PFSK-1 (cell line): Measurements from ENCODE around the gene DDC.

Experiments
- FOXP2 ChIP-seq: optimal IDR thresholded peaks from 2 replicates; pipeline ENCODE3; 2011; ENCODE audit warnings: borderline replicate concordance, control low read depth, inconsistent platforms; ENCODE audit not compliant: insufficient read depth; ENCODE audit errors: extremely low read length, extremely low read depth
- POLR2AphosphoS5 ChIP-seq: IDR thresholded peaks from 2 replicates; pipeline ENCODE4 v1.6.1; 2012; ENCODE audit warnings: low read depth, mild to moderate bottlenecking, control low read depth, low read length, moderate library complexity
- REST ChIP-seq, 2 experiments: IDR thresholded peaks; 2 replicates each; pipeline versions ENCODE4 v1.6.1 to v1.8.0; 2011 to 2012; ENCODE audit warnings: low read depth in 2 of 2, low read length in 2 of 2, control low read depth in 1 of 2, inconsistent platforms in 1 of 2, mild to moderate bottlenecking in 1 of 2, moderate library complexity in 1 of 2; ENCODE audit not compliant: insufficient read depth in 1 of 2
- SIN3A ChIP-seq: IDR thresholded peaks from 2 replicates; pipeline ENCODE4 v1.6.1; 2012; ENCODE audit warnings: mild to moderate bottlenecking, low read length, moderate library complexity, borderline replicate concordance; ENCODE audit not compliant: insufficient read depth
- TAF1 ChIP-seq: IDR thresholded peaks from 2 replicates; pipeline ENCODE4 v1.6.1; 2012; ENCODE audit warnings: low read length, control low read depth, borderline replicate concordance; ENCODE audit not compliant: insufficient read depth

DDC gene

DNA sequence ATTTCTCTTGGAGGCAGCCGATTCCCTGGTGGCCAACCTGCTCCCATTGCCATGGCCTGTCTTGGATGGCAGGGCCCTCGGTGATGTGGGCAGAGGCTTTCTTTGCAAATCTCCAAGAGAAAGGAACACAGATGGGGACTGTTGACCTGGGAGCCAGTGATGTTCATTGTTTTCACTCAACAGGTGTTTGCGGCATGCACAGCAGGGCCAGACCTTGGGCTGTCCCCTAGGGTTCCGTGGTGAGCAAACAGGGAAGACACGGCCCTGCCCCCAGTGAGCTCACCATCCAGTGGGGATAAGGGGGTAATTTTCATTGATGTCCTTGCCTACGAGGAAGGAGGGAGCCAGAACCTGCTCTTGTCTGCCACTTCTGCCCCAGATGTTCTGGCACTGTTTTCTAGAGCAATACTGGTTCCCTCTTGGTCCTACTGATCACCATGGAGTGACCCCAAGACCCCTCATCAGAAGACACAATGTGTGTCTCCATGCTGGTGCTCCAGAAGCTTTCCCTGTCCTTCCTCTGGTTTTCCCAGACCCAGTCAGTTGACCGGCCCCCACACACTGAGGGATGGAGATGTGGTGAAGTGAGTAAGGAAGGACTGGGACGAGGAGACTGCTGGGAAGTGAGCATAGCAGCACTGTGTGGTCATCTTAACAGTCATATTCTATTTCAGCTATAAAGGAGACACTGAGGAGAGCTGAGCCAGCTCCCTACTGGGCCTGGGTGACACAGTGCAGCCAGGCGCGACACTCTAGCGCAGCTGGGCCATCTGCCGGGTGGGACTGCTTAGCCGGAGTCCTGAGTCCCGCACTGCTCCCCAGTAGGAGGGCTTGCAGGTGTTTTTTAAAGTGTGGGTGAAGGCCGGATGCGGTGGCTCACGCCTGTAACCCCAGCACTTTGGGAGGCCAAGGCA, 94.7 kb downstream of the DDC start:
- TF ChIP-seq SIN3A (no peak), POLR2AphosphoS5 (no peak), FOXP2 (no peak), REST (IDR thresholded peaks at IDR 0.05; ENCODE audit: insufficient read depth in 1 of 2, low read depth in 2 of 2, low read length in 2 of 2) (no peak), TAF1 (no peak)

DNA sequence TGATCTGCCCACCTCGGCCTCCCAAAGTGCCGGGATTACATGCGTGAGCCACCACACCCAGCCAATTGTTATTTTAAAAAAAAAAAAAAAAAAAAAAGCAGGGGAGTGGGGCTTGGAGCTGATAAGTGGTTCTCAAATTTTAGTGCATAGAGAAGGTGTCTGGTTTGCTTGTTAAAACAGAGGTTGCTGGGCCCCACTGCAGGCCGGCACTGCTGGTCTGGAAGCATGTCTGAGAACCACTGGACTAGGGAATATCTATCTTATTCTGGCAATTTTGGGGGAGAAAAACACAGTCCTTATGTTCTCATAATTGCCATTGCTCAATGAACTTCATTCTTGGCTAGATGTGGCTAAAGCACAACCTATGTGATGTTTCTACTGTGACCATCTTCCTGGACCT, 96.0 kb downstream of the DDC start:
- no peak for TF ChIP-seq FOXP2
- TF ChIP-seq POLR2AphosphoS5, result no peak
- no peak for TF ChIP-seq REST (IDR thresholded peaks at IDR 0.05; ENCODE audit: insufficient read depth in 1 of 2, low read depth in 2 of 2, low read length in 2 of 2)
- TF ChIP-seq SIN3A, result no peak
- no peak for TF ChIP-seq TAF1

DNA sequence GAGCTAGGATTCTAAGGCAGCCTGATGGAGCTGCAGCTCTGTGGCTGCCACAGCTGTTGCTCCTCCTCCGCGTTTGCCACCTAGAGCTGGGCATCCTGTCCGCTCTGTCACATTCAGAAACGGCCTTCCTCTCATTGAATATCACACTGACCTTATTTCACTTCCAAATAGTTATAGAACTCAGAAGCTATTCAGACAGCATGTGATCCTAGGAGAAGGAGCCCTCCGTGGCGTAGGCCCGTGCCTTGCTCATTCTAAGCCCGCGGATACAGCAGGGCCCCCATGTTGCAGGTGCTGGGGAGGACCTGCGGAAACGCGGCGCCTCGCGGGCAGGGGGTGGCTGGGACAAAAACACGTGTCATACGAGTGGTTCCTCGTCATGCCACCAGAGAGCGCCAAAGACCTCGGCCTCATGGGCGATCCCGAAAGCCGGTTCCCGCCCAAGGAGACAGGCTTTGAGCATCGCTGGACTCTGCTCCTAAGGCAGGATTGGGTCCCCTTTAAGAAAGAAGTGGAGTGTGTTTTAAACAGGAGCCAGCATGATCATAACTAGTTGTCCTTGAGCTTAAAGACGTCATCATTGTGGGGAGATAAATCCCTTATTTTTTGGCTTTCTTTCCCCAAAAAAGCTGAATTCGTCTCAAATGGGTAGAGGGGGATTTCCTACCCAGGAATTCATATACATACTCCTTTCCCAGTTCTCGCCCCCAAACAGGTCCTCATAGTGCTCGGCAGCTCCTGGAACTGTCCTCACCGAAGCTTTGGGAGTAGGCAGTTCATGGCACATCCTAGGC, 97.2 kb downstream of the DDC start:
- TF ChIP-seq POLR2AphosphoS5, result no peak
- TF ChIP-seq REST (IDR thresholded peaks at IDR 0.05; ENCODE audit: insufficient read depth in 1 of 2, low read depth in 2 of 2, low read length in 2 of 2), result no peak
- TF ChIP-seq TAF1, result no peak
- TF ChIP-seq FOXP2, result no peak
- TF ChIP-seq SIN3A, result no peak

GRCh38 chr7:50466815-50467585, 98.2 kb downstream of the DDC start:
- TF ChIP-seq REST (IDR thresholded peaks at IDR 0.05; ENCODE audit: insufficient read depth in 1 of 2, low read depth in 2 of 2, low read length in 2 of 2) (no peak), TAF1 (no peak), POLR2AphosphoS5 (no peak), SIN3A (no peak), FOXP2 (no peak)
